ENCODE results near the gene CD79B. TPM values are rescaled to one million over a fixed set of nuclear protein-coding genes. Genes with fewer than 3 reads are reported as not detected.
"Not testable (repeated sequence)": the region's sequence is repeated elsewhere in the genome, so short reads cannot be mapped to it uniquely, and the experiment has no call there.

CD79B gene
- total RNA-seq, 1 donor from 2014 or later, result not detected

DNA sequence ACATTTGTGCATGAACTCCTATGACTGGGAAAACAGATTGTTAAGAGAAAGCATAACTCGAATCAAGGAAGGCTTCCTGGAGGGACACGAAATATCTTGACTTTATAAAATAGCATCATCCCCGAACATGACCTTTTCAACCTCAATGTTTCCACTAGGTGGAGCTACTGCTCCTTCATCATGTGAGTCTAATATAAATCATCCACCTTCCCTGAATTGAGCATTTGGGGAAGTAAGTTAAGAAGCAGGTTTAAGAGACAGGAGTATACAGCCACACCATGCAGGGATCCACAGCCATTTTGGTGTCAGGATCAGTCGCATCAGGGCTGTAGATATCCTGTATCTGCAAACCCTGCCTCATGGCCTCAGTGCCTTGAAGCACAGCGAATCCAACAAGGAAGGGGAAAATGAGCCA lies 28.3 kb downstream of the CD79B start:
- H3K27ac Mint-ChIP-seq, H3K4me3 Mint-ChIP-seq: not testable (repeated sequence)

DNA sequence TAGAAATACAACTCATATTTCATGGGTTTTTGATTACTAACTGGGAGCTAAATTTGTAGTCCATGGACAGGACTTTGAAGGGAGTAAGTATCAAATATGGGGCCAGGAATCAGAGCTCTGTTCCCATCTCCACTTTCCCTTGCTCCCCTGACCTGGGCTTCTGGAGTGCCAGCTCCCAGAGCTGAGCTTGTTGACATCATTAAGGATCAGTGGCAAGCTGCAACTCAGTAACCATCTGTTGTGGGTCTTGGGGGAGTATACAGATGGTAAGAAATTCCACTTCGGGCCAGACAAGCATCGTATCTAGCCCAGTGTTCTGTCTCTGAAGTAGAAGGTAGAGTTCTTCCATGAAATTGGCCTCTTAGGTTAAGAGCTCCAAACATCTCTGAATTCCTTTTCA lies 30.2 kb downstream of the CD79B start:
- peaks cover 17% of the 10 kb centered on the region for H3K27me3 Mint-ChIP-seq (ENCODE audit: low read depth)
- H3K4me1 Mint-ChIP-seq; H3K36me3 Mint-ChIP-seq; H3K27ac Mint-ChIP-seq; DNase-seq (ENCODE audit: low spot score in 2 of 2, unreplicated experiment in 2 of 2); H3K4me3 Mint-ChIP-seq; H3K9me3 Mint-ChIP-seq: not testable (repeated sequence)

More for the DNA sequence above, 28.3 kb downstream of the CD79B start:
- DNase-seq (ENCODE audit: low spot score in 2 of 2, unreplicated experiment in 2 of 2); H3K9me3 Mint-ChIP-seq; H3K36me3 Mint-ChIP-seq; H3K4me1 Mint-ChIP-seq: not testable (repeated sequence)
- TF ChIP-seq, protein P1, sequence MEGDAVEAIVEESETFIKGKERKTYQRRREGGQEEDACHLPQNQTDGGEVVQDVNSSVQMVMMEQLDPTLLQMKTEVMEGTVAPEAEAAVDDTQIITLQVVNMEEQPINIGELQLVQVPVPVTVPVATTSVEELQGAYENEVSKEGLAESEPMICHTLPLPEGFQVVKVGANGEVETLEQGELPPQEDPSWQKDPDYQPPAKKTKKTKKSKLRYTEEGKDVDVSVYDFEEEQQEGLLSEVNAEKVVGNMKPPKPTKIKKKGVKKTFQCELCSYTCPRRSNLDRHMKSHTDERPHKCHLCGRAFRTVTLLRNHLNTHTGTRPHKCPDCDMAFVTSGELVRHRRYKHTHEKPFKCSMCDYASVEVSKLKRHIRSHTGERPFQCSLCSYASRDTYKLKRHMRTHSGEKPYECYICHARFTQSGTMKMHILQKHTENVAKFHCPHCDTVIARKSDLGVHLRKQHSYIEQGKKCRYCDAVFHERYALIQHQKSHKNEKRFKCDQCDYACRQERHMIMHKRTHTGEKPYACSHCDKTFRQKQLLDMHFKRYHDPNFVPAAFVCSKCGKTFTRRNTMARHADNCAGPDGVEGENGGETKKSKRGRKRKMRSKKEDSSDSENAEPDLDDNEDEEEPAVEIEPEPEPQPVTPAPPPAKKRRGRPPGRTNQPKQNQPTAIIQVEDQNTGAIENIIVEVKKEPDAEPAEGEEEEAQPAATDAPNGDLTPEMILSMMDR (IDR thresholded peaks at IDR 0.05; ENCODE audit: unreplicated experiment), result peak; percentile 42
- H3K27me3 Mint-ChIP-seq (ENCODE audit: low read depth), result peaks cover 30% of the 10 kb centered on the region

DNA sequence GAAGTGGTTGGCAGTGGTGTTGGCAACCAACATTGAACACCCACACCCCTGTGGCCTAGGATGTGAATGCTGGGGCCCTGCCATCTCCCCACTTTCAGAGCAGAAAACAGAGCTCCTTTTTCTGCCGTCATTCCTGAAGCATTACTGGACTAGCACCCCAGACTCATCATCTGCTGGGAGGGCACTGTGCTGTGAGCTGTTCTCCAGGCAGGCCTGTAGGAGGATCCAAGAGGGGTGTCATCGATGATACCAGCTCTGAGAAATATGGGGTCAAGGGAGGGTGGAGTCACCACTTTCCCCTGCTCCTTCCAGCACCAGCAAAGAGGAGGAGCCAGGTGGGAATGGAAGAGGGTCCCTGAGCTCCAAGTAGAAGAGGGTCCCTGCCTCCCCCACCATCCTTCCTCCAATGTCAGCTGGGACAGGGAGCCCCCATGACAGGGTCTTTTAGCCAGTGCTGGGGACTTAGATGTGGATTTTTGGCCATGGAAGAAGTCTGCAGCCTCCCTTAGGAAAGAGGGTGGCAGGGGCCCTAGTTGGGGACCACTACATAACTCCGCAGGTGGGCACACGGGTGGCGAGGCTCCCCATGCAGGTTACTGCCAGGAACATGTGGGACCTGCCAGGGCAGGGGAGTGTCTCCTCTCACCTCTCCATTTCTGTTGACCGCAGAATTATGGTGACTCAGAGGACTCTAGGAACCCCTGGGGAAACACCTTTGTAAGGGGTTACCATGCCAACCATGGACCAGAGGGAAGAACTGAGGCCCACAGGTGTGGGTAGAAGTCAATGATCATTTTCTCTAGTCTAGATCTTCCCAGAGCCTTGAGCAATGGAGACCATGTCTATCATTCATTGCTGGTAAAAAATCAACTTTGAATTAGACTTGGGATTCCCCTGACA lies 33.0 kb downstream of the CD79B start:
- not testable (repeated sequence) for DNase-seq (ENCODE audit: low spot score in 2 of 2, unreplicated experiment in 2 of 2); H3K4me3 Mint-ChIP-seq; H3K36me3 Mint-ChIP-seq; H3K4me1 Mint-ChIP-seq; H3K9me3 Mint-ChIP-seq; H3K27ac Mint-ChIP-seq
- peaks cover 18% of the 10 kb centered on the region for H3K27me3 Mint-ChIP-seq (ENCODE audit: low read depth)

DNA sequence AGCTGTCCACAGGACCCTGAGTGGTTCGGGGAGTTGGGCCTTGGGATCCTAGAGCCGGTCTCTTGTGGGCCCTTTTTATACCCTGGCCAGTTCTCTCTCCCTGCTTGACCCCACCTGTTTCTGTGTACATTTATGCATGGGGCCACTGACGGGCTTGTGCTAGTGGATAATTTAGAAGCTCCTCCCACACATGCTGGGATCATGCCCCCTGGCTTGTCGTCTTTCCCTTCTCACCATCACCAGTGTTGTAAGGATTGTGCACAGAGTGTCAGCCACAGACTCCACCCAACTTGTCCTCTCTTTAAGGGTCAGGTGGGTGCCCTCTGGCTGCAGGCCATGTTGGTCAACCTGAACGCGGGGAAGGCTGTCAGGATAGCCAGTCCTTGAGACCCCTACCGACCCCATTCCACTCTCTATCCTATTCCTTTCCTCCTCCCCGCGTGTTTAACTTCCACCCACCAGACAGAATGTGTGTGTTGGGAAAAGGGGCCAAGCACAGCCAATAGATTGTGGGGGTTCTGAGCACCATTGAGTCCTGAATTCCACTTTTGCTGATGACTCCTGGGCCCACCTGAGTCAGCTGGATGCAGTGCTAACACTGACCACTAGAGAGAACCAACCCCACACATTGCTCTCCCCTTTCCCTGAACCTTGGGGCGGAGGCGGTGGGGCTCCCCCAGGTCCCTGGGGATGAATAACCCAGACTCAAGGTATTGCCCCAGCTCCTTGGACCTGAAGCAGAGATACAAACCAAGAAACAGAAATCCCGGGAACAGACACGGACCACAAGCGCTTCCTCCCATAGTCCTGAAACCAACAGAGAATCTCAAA lies 35.4 kb downstream of the CD79B start, which contains the start of gene CSH1:
TSS of gene CSH1 (minus strand) at position 51 of the 831 bp plus-strand sequence. CDS start 63 bp downstream, outside the sequence.
- not testable (repeated sequence) for H3K4me1 Mint-ChIP-seq; DNase-seq (ENCODE audit: low spot score in 2 of 2, unreplicated experiment in 2 of 2); H3K27me3 Mint-ChIP-seq (ENCODE audit: low read depth); H3K4me3 Mint-ChIP-seq; H3K9me3 Mint-ChIP-seq; H3K27ac Mint-ChIP-seq; H3K36me3 Mint-ChIP-seq

DNA sequence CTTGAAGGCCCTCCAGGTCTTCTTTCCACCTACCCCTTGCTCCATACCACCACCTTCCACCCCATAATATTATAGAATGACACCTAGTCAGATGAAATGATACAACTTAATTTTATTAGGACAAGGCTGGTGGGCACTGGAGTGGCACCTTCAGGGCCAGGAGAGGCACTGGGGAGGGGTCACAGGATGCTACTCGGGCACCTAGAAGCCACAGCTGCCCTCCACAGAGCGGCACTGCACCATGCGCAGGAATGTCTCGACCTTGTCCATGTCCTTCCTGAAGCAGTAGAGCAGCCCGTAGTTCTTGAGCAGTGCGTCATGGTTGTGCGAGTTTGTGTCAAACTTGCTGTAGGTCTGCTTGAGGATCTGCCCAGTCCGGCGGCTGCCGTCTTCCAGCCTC lies 37.3 kb downstream of the CD79B start:
- H3K4me1 Mint-ChIP-seq; H3K27me3 Mint-ChIP-seq (ENCODE audit: low read depth); DNase-seq (ENCODE audit: low spot score in 2 of 2, unreplicated experiment in 2 of 2); H3K27ac Mint-ChIP-seq; H3K36me3 Mint-ChIP-seq; H3K4me3 Mint-ChIP-seq; H3K9me3 Mint-ChIP-seq: not testable (repeated sequence)

DNA sequence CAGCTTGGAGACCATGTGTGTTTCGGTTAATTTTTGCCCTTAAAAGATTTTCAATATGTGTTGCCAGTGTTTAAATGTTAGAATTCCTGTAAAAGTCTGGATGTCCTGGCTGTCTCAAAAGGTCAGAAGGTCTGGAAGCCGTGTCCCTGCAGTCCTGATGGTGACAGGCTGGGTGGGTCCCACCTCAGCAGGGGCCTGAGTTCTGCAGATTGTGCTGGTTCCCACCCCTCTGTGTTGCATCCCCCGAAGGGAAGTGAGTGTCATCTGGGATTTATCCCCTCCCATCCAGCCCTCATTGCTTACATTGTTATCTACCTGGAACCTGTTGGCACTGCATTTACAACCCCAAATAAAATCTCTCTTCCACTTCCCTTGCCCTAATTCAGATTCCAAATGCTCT lies 38.1 kb downstream of the CD79B start:
- H3K4me1 Mint-ChIP-seq; DNase-seq (ENCODE audit: low spot score in 2 of 2, unreplicated experiment in 2 of 2); H3K27ac Mint-ChIP-seq; H3K9me3 Mint-ChIP-seq; H3K4me3 Mint-ChIP-seq; H3K36me3 Mint-ChIP-seq; H3K27me3 Mint-ChIP-seq (ENCODE audit: low read depth): not testable (repeated sequence)

DNA sequence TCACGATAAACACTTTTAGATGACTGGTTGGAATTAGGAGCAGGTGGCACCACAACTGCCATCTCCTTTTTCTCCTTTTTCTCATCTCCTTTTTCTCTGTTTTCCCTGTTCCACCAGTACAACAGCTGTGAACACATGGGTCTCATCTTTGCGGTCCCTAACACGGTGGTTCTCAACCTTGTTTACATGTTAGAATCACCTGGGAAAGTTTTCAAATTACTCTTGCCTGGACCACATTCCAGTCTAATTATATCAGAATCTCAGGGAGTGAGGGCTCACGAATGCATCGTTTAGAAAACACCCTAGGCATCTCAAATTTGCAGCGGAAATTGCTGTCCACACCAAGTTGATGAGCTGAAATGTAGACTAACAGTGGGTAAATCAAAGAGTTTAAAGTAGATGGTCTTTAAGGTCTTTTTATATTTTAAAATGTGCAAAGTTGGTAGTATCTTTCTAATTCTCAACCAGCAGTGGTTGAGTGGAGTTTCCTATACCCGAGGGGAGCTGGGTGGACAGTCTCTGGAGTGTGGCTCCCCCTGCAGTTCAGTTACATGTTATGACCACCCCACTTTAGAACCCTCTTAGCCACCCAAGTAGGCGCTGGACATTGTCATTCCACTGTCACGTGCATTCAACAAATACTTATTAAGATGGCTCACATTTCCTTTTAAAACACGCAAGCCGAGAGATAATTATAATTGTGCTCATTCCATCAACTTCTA lies 39.7 kb downstream of the CD79B start:
- not testable (repeated sequence) for H3K36me3 Mint-ChIP-seq; H3K27me3 Mint-ChIP-seq (ENCODE audit: low read depth); DNase-seq (ENCODE audit: low spot score in 2 of 2, unreplicated experiment in 2 of 2); H3K9me3 Mint-ChIP-seq; H3K27ac Mint-ChIP-seq; H3K4me3 Mint-ChIP-seq
- peaks cover 12% of the 10 kb centered on the region for H3K4me1 Mint-ChIP-seq

DNA sequence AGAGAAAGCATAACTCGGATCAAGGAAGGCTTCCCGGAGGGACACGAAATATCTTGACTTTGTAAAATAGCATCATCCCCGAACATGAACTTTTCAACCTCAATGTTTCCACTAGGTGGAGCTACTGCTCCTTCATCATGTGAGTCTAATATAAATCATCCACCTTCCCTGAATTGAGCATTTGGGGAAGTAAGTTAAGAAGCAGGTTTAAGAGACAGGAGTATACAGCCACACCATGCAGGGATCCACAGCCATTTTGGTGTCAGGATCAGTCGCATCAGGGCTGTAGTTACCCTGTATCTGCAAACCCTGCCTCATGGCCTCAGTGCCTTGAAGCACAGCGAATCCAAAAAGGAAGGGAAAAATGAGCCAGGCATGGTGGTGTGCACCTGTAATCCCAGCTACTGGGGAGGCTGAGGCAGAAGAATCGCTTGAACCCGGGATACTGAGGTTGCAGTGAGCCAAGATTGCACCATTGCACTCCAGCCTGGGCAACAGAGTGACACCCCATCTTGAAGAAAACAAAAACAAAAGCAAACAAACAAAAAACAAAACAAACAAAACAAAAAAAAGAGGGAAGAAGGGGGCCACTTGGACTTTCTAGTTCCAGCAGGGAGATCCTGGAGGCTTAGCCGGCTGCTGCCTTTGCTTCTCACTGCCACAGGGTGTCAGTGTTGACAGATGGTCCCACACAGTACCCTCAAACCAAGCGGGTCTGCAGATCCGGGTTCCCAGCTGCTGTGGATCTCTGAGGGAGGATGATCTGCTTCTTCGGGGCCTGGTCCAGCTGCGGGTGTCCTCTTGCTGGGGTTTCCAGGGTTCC lies 42.9 kb downstream of the CD79B start:
- not testable (repeated sequence) for H3K36me3 Mint-ChIP-seq; DNase-seq (ENCODE audit: low spot score in 2 of 2, unreplicated experiment in 2 of 2); H3K4me3 Mint-ChIP-seq; H3K27me3 Mint-ChIP-seq (ENCODE audit: low read depth); H3K9me3 Mint-ChIP-seq; H3K27ac Mint-ChIP-seq
- TF ChIP-seq, protein P1 (IDR thresholded peaks at IDR 0.05; ENCODE audit: unreplicated experiment), result peak; percentile 53
- H3K4me1 Mint-ChIP-seq, result peaks cover 12% of the 10 kb centered on the region

DNA sequence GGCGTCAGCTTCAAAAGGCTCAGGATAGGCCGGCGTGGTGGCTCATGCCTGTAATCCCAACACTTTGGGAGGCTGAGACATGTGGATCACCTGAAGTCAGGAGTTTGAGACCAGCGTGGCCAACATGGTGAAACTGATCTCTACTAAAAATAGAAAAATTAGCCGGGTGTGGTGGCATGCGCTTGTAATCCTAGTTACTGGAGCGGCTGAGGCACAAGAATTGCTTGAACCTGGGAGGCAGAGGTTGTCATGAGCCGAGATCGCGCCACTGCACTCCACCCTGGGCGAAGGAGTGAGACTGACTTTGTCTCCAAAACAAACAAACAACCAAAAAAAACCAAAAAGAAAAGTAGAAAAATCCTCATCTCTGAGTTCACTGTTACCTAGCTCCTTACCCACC lies 47.0 kb downstream of the CD79B start:
- not testable (repeated sequence) for H3K36me3 Mint-ChIP-seq; H3K4me1 Mint-ChIP-seq; H3K4me3 Mint-ChIP-seq; H3K27me3 Mint-ChIP-seq (ENCODE audit: low read depth); H3K27ac Mint-ChIP-seq; DNase-seq (ENCODE audit: low spot score in 2 of 2, unreplicated experiment in 2 of 2); H3K9me3 Mint-ChIP-seq

DNA sequence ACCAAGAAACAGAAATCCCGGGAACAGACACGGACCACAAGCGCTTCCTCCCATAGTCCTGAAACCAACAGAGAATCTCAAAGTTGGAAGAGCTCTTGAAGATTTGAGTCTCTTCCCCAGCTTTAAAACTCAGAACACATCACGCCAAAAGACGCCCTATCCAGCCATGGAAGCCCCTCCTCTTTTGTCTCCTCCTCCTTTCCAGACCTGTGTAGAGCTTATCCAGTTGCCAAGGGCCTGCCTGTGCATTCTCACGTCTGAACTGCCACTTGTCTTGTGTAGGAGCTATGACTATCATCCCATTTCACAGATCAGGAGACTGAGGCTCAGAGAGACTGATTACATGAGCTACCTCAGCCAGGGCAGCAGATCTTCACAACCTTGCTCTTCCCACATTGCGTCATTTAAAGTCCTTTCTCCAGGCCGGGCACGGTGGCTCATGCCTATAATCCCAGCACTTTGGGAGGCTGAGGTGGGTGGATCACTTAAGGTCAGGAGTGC lies 49.5 kb downstream of the CD79B start:
- not testable (repeated sequence) for H3K4me3 Mint-ChIP-seq; H3K4me1 Mint-ChIP-seq; H3K36me3 Mint-ChIP-seq; DNase-seq (ENCODE audit: low spot score in 2 of 2, unreplicated experiment in 2 of 2); H3K27ac Mint-ChIP-seq; H3K9me3 Mint-ChIP-seq
- peaks cover 15% of the 10 kb centered on the region for H3K27me3 Mint-ChIP-seq (ENCODE audit: low read depth)
